HK-2 (cell line): Measurements from ENCODE around the gene SCRN3.
"Not testable (repeated sequence)": the region's sequence is repeated elsewhere in the genome, so short reads cannot be mapped to it uniquely, and the experiment has no call there.

Source experiments
- DNase-seq: peaks from one replicate; pipeline ENCODE4 v3.0.0-alpha.2; 2018; ENCODE audit not compliant: unreplicated experiment

Gene SCRN3

DNA sequence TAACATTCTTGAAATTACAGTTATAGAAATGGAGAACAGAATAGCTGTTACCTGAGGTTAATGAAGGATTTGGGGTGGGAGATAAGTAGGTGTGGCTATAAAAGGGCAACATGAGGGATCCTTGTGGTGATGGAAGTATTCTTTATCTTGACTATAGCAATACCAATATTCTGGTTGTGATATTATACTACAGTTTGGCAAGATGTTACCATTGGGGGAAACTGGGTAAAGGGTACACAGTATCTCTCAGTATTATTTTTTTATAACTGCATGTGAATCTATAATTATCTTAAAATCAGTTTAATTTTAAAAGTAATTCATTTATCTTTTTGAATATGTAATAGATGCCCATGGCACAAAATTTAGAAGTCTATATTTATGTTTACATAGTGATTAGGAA lies 8.1 kb downstream of the SCRN3 start:
- no peak for DNase-seq

DNA sequence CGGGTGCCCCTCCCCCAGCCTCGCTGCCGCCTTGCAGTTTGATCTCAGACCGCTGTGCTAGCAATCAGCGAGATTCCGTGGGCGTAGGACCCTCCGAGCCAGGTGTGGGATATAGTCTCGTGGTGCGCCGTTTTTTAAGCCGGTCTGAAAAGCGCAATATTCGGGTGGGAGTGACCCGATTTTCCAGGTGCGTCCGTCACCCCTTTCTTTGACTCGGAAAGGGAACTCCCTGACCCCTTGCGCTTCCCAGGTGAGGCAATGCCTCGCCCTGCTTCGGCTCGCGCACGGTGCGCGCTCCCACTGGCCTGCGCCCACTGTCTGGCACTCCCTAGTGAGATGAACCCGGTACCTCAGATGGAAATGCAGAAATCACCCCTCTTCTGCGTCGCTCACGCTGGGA lies 14.5 kb downstream of the SCRN3 start:
- not testable (repeated sequence) for DNase-seq

DNA sequence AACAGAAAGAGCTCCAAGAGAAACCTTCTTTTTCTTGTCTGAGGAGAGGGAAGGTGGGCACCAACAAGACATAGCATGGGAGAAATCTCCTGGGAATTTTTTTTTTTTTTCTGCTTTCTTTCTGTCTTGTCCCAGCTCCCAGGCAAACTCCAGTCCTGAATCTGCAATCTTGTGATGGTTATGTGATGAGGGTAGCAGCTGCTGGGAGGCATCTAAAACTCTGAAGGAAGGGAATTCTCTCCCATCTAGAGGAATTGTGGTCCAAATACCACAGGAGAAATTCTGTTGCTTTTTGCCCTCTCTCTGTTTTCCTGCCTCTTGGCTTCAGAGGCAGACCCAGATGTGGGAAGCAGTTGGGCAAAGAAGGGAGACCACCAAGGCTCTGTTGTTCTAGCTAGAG lies 16.7 kb downstream of the SCRN3 start:
- DNase-seq: no peak

DNA sequence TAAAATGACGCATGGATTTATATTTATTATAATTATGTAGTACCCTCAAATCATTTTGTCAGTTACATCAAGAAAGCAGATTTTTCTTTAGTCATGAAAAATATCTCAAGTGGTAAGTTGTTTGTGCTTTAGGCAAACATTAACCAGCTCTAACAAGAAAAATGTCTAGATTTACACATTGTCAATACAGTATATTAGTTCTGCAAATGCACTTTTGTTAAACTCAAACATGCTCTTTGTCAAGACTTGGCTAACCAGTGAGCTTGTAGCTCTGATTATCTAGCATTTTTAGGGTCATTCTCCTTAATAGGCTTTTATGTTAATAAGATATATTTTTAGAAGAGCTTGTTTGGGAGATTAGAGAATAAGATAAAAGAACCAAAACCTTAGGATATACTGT lies 32.7 kb downstream of the SCRN3 start:
- no peak for DNase-seq

DNA sequence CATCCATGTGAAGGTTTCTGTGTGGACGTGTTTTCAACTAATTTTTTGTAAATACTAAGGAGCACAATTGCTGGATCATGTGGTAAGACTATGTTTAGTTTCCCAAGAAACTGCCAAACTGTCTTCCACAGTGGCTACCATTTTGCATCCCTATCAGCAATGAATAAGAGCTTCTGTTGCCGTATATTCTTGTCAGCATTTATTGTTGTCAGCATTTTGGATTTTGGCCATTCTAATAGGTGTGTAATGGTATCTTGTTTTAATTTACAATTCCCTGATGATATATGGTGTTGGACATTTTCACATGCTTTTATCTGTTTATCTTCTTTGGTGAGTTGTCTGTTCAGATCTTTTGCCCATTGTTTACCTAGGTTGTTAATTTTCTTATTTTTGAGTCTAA lies 34.5 kb downstream of the SCRN3 start:
- no peak for DNase-seq

DNA sequence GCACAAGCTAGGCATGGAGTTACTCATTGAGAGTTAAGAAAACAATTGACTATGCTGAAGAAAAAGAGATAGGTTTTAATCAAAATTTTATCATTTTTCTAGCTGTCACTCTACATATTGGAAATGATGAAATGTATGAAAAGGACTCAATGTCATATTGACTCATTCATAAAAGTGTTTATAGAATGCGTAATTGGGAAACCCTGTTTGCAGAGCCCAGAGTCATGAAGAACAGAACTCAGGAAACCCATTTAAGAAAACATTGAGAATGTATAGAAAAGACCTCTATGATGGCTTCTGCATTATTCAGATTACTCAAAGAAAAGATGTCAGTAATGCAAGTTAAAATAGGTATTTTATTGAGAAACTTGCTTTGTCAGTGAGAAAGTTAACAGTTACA lies 36.4 kb downstream of the SCRN3 start:
- no peak for DNase-seq

DNA sequence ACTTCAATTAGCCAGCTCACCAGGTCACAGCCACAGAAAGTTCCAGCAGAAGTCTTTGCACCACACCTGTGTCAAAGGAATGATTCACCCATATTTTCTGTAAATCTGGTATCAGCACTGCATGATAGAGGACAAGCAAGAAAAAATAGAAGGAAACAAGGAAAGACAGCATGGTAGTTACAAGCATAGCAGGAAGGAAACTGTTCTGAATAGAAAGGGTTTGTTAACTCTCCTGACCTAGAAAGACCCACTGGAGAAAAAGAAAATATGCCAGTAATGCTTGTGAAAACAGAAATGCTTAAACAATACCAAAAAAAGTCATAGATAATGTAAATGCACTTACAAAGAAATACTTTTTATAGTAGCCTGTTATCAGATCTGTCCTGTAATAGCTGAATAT lies 40.8 kb downstream of the SCRN3 start:
- no peak for DNase-seq

DNA sequence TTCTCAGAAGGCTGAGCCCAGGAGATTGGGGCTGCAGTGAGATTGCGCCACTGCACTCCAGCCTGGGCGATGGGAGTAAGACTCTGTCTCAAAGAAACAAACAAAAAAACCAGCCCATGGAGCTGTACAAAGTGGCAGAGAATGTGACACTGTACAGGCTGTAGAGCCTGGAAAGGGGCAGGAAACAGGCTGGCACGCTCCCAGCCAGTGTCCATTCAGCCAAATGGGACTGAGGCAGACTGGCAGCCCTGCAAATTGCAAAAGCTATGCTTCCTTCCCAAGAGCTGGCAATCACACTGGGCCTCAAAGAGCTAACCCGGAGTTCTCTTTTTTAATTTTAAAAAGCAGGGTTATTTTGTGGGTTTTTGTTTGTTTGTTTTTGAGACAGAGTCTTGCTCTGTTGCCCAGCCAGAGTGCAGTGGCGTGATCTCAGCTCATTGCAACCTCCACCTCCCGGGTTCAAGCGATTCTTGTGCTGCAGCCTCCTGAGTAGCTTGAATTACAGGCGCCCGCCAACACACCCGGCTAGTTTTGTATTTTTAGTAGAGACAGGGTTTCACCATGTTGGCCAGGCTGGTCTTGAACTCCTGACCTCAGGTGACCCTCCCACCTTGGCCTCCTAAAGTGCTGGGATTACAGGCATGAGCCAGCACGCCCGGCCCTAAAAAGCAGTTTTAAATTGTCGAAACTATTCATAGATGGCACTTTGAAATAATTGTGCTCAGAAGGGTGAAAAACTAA lies 42.8 kb downstream of the SCRN3 start:
- no peak for DNase-seq

DNA sequence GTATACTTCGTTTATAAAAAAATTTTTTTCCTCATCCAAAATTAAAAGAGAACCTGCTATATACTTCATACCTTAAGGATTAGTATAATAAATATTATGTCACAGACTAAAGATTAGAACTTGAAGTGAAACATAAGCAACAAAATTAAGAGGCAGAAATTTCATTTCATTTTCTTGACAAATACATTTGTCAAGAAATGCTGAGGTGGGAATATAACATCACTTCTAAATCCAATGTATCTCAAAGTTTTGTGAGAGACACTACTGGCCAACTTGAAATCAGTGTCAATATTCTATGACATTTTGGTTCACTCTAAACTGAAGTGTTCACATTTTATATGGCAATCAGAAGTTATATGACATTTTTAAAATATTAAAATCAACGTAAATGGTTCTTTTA lies 43.8 kb downstream of the SCRN3 start:
- no peak for DNase-seq

DNA sequence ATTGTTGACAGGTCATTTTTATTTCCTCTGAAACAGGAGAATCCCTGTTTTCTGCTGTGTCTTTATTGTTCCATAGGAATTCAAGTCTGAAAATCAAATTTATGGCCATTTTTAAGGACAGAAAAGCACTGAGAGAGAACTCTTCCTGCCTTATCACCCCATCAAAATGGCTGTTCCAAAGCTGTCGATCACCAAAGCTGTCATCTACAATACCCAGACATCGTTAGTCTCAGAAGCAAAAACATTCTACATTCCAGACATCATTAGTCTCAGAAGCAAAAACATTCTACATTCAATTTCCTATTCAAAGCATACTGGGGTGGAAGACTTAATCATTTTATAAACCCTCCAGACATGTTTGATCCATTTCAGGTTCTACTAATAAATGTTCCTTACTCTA lies 44.4 kb downstream of the SCRN3 start:
- DNase-seq: no peak

DNA sequence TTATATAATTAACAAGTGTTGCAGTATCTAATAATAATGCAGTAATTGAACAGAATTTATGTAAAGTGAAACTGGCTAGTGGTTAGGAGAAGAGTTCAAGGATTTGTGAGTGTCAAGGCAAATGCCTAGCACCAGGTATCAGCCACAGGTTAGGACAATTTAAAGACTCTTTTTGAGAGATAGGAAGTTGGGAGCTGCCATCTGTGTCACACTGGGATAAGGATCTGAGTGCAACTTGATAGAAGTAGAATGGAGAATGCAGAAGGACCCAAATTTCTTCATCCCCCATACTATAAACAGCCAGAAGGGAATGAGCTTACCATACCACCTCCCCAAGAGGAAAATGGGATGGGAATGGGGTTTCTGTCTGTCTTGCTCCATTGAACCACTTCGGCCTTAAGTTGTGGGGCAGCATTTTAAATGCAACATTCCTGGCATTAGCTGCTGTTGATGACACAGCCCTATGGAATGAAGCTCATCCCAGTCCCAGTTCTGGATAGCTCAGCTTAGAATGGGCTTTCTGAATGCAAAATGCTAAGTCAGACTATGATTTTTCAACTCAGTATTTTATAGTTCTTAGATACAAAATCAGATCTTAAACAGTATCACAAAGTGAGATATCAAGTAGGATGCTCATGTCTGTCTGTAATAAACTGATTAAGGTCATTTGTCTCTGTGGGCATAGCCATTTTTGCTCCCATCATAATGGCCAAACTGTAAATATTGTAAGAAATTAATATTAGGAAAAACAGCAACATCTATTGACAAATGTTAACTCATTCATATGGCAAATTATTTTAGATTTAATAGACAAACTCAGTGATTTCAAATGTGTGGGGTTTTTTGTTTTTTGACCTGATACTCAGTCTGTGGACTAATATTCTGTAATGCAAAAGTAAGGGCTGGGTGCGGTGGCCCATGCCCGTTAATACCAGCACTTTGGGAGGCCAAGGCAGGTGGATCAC lies 47.3 kb downstream of the SCRN3 start:
- DNase-seq: peak; percentile 55

DNA sequence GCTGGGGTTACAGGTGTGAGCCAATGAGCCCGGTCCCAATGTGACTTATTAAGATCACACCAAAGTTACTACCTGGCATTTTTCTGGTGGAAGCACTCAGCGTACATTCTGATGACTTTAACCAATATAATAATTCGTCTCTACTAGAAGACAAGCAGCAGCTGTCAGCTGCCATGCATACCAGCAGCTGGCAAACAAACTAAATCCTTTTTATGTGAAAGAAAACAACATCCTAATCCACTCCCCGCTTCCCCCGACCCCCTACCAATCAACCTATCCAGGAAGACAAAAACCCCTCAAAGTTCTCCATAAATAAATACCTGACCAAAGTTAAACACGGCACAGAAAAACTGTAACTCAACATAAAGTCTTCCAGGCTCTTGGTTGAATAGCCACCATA lies 49.2 kb downstream of the SCRN3 start:
- DNase-seq: no peak

DNA sequence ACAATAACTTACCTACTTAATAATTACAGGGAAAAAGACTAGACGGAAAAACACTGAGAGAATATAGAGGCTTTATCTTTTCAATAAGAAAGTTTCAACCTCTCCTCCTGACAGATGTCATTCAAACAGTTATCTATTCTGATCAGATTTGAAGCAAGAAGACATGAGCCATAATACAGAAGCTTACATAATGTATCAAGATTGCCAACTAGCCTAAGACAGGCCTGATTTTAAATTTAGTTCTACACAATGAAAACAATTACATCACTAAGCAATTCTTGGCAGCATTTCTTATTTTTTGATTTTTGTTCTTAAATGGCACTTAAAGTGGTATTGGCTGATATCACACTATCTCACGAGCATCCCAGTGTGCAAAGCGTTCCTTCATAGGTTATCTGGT lies 49.7 kb downstream of the SCRN3 start:
- no peak for DNase-seq

DNA sequence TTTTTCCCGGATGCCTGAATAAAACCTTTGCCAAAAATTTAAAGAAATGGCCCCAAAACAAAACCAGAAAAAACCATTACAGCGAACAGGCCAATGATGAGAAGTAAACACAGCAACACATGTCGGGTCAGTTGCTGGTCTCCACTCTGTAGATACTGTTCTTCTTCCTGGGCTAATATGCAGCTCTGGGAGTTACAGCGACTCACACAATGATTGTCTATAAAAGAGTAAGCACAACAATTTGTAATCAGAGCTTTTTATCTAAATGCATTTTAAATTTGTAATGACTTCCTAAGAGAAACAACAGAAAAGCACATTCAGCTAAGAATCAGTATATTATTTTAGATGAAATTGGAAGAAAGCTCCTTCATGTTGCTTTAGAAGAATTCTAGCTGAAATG lies 51.0 kb downstream of the SCRN3 start:
- DNase-seq: no peak

DNA sequence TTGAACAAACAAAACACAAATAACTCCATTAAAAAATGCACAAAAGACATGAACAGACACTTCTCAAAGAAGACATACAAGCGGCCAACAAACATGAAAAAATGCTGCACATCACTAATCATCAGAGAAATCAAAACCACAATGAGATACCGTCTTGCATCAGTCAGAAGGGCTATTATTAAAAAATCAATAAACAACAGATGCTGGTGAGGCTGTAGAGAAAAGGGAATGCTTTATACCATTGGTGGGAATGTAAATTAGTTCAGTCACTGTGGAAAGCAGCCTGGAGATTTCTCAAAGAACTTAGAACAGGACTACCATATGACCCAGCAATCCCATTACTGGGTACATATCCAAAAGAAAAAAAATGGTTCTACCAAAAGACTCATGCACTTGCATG lies 53.5 kb downstream of the SCRN3 start:
- DNase-seq: no peak

DNA sequence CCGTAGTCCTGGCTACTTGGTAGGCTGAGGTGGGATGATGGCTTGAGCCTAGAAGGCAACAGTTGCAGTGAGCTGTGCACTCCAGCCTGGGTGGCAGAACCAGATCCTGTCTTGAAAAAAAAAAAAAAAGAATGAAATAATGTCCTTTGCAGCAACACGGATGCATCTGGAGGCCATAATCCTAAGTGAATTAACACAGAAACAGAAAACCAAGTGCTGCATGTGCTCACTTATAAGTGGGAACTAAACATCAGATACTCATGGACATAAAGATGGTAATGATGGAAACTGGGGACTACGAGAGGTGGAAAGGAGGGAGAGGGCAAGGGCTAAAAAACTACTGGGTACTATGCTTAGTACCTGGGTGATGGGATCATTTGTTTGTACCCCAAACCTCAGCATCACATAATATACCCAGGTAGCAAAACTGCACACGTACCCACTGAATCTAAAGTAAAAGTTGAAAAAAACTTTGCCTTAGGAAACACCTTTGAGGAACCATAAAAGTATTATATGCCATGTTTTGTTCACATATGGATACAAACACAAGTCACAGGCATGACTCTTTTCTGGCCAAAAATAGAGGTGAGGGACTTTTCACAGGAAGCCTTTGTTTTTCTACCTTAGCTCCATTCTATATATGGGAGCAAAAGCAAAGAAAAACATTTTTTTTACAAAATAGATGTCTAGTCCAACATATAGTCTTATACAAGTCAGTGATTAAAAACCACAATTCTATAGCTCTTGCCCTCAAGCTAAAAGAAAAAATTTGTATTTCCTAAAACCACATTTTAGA lies 54.7 kb downstream of the SCRN3 start:
- no peak for DNase-seq

DNA sequence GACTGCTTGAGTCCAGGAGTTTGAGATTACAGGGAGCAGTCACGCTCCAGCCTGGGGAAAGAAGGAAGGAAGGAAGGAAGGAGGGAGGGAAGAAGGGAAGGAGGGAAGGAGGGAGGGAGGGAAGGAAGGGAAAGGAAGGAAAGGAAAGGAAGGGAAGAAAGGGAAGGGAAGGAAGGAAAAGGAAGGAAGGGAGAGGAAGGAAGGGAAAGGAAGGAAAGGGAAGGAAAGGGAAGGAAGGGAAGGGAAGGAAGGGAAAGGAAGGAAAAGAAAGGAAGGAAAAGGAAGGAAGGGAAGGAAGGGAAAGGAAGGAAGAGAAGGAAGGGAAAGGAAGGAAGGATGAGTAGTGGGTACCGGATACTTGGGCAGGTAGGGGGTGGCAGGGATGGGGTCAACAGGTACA lies 59.0 kb downstream of the SCRN3 start:
- no peak for DNase-seq

DNA sequence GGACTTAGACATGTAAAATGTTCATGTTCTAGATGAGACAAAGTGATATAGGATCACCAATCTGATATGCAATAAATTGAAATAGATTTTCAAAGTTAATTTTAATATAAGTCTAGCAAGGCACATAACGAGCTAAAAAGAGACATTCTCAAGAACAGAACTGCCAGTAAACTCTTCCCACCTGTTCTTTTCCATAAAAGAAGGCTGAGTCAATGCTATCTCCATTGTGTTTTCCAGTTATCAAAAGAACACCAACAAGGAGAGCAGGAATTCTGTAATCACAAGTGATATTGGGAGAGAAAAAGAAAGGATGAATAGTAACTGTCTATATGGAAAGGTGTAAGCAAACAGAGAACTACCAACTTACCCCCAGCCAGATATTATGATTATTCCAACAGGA lies 65.7 kb downstream of the SCRN3 start:
- no peak for DNase-seq

DNA sequence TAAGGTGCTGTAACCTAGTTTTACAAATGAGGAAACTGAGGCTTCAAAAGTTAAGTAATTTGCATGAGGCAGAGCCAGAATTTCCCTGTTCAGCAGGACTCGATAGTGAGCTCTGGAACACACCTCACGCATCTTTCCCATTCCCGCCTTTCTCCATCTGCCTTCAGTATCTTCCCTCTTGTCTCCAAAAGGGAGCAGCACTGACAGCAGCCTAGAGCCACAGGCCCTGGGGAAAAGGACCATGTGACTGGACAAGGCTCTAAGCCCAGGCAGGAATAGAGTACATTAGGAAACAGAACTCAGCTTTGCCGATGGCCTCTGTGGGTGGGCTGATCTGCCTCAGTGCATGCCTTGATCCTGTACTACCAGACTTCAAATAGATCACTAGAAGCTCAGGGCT lies 69.8 kb downstream of the SCRN3 start:
- no peak for DNase-seq

DNA sequence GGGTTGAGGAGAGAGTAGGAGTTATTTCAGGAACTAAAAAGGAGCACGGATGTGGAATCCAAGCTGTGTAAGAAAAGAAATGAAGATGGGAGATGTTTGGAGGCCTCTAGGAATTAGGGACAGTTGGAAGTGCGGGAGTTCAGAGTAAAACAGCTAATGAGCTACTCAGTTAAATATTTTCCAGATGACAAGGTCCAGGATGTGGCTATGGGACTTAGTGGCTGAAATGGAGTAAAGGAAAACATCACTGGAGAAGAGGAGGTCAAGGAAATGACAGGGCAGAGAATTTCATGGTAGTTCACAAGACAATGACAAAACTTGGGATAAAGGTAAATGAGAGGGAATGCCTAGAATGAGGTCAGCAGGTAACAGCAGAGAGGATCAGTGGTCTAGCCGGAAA lies 78.3 kb downstream of the SCRN3 start:
- DNase-seq: peak; percentile 8

DNA sequence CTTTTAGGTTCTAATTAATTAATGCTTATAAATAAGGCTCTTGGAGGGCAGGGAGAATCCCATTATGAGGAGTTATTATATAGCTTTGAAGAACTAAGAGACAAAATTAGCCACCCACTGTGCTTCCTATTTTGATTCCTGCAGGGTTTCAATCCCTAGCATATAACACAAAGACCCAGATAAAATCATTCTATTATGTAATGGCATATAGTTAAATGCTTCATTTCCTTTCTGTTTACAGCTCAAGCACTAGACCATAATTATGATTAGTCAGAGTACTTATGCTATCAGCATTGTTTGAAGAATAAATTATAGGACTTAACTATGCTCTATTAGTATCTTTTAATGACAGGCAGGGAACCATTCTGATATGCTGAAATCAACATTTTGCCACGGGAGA lies 82.2 kb downstream of the SCRN3 start:
- no peak for DNase-seq
